CD4-positive, alpha-beta T cell (primary cell): Measurements from ENCODE around the gene C19orf73. TPM values are rescaled to one million over a fixed set of nuclear protein-coding genes. Genes with fewer than 3 reads are reported as not detected.

Experiments
- ATAC-seq: fragments of 200-7000 bp; cut with Tn5 transposase; one replicate; pipeline ENCODE4 v1.10.0; 2022; ENCODE audit warnings: mild to moderate bottlenecking; ENCODE audit not compliant: poor library complexity
- CTCF ChIA-PET: fragments of 350-600 bp; sonication (Branson Sonifier 250); formaldehyde crosslinking; loops from one replicate; lab custom pipeline; 2021; ENCODE audit warnings: antibody characterized with exemption, inconsistent platforms; lab: Charles Lee
- POLR2A ChIA-PET: fragments of 350-600 bp; sonication (Branson Sonifier 250); formaldehyde crosslinking; loops from one replicate; lab custom pipeline; 2021; ENCODE audit warnings: antibody characterized with exemption, inconsistent platforms; lab: Charles Lee
- DNase-seq, 14 experiments: peaks; one replicate each; pipeline ENCODE4 v3.0.0-alpha.2; 2013 to 2020; ENCODE audit warnings: mixed read lengths in 2 of 14
- H3K27ac ChIP-seq, 2 donors: one replicate each; pipeline versions ENCODE4 v1.5.1 to v1.7.0; 2013; ENCODE audit warnings: low read length in 2 of 2, low read depth in 1 of 2, mild to moderate bottlenecking in 1 of 2
- H3K27me3 ChIP-seq, 2 experiments: 1 replicate in 1 of 2; 2 replicates in 1 of 2; pipeline versions ENCODE4 v1.6.1 to v1.7.0; 2013; ENCODE audit warnings: low read length in 2 of 2, control low read depth in 1 of 2, mild to moderate bottlenecking in 1 of 2, moderate library complexity in 1 of 2; ENCODE audit not compliant: insufficient read depth in 2 of 2, control insufficient read depth in 1 of 2
- H3K36me3 ChIP-seq: one replicate; pipeline ENCODE4 v1.6.1; 2013; ENCODE audit warnings: low read length, control low read depth; ENCODE audit not compliant: insufficient read depth
- H3K4me1 ChIP-seq: one replicate; pipeline ENCODE4 v1.6.1; 2013; ENCODE audit warnings: low read length, control low read depth; ENCODE audit not compliant: insufficient read depth
- H3K4me3 ChIP-seq: one replicate; pipeline ENCODE4 v1.5.1; 2013; ENCODE audit warnings: mild to moderate bottlenecking, low read length, moderate library complexity
- H3K9me3 ChIP-seq, 2 experiments: 1 replicate in 1 of 2; 2 replicates in 1 of 2; pipeline versions ENCODE4 v1.6.1 to v1.7.0; 2013; ENCODE audit warnings: low read length in 2 of 2, mild to moderate bottlenecking in 2 of 2, control low read depth in 1 of 2, moderate library complexity in 1 of 2; ENCODE audit not compliant: control insufficient read depth in 1 of 2, insufficient read depth in 1 of 2
- H3K27ac Mint-ChIP-seq: one replicate; pipeline ENCODE4 v1.8.0; 2020; ENCODE audit warnings: mixed read lengths
- H3K27me3 Mint-ChIP-seq: one replicate; pipeline ENCODE4 v1.8.0; 2021; ENCODE audit warnings: mixed read lengths
- H3K36me3 Mint-ChIP-seq: one replicate; pipeline ENCODE4 v1.8.0; 2021; ENCODE audit warnings: low read depth, mixed read lengths
- H3K4me1 Mint-ChIP-seq: one replicate; pipeline ENCODE4 v1.8.0; 2021; ENCODE audit warnings: low read depth, mixed read lengths
- H3K4me3 Mint-ChIP-seq: one replicate; pipeline ENCODE4 v1.8.0; 2020; ENCODE audit warnings: mild to moderate bottlenecking, mixed read lengths
- H3K9me3 Mint-ChIP-seq: one replicate; pipeline ENCODE4 v1.8.0; 2020; ENCODE audit warnings: mixed read lengths
- CTCF ChIP-seq: fragments of 200-600 bp; IDR thresholded peaks from one replicate; pipeline ENCODE4 v1.8.0; 2022; ENCODE audit warnings: antibody characterized with exemption, mild to moderate bottlenecking
- intact Hi-C, 2 experiments: fragments of 100-400 bp; cut with DNase I in 1 of 2; cut with micrococcal nuclease in 1 of 2; formaldehyde crosslinking; loops; one replicate each; pipeline versions ENCODE4 v1.15.1 to v1.9.0; 2023 to 2025; cut with DNase I, micrococcal nuclease
- total RNA-seq, 174 experiments: library from RNA in 2 of 174; stranded (reverse) in 2 of 174; gene quantifications; one replicate each; pipeline ENCODE4 v1.2.3 and lab custom pipeline; 2021 to 2026

The C19orf73 gene
- total RNA-seq, 2 experiments from 2014 or later, result 1.5 to 2.3 TPM

- DNase-seq, result no peak
- Mint-ChIP-seq H3K4me3 (no peak overlapping the region), H3K27me3 (peaks cover 25% of the 10 kb centered on the region), H3K27ac (no peak overlapping the region), H3K36me3 (no peaks in the 10 kb centered on the region), H3K9me3 (no peaks in the 10 kb centered on the region), H3K4me1 (no peaks in the 10 kb centered on the region)
- TF ChIP-seq CTCF, result no peak
- Histone ChIP-seq H3K27me3 (no peaks in the 10 kb centered on the region), H3K27ac (no peak overlapping the region), H3K36me3 (no peaks in the 10 kb centered on the region), H3K4me1 (no peaks in the 10 kb centered on the region), H3K4me3 (no peak overlapping the region), H3K9me3 (no peaks in the 10 kb centered on the region)
- ChIA-PET POLR2A (no interaction called here), CTCF (no interaction called here)
- no peak for ATAC-seq
- intact Hi-C loops, result loop anchor here in 1 of 2 experiments (5.0 kb wide), 1 partner anchor 1541 kb away; no protein-coding TSS in a partner anchor
These were observed 46.9 kb upstream of the C19orf73 start for GRCh38 chr19:49165865-49166301.

- CTCF ChIA-PET, result interaction anchor here (0.8 kb wide), 1 partner anchor 67 kb away, joined by 3 read pairs; no protein-coding TSS in a partner anchor
- POLR2A ChIA-PET, result no interaction called here
- H3K9me3 Mint-ChIP-seq, result no peaks in the 10 kb centered on the region
These were observed 46.3 kb upstream of the C19orf73 start for GRCh38 chr19:49165111-49165750.

GRCh38 chr19:49161987-49162386 lies 43.0 kb upstream of the C19orf73 start:
- POLR2A ChIA-PET, result no interaction called here
- Mint-ChIP-seq H3K9me3 (no peaks in the 10 kb centered on the region), H3K27me3 (peaks cover 48% of the 10 kb centered on the region), H3K27ac (no peak overlapping the region), H3K4me1 (peaks cover 7% of the 10 kb centered on the region), H3K36me3 (no peaks in the 10 kb centered on the region), H3K4me3 (no peak overlapping the region)
- Histone ChIP-seq H3K4me1 (peaks cover 12% of the 10 kb centered on the region), H3K27me3 (peaks cover 18 to 24% of the 10 kb centered on the region in 2 experiments), H3K27ac (no peak overlapping the region), H3K9me3 (peaks cover 0 to 12% of the 10 kb centered on the region in 2 experiments), H3K36me3 (no peaks in the 10 kb centered on the region), H3K4me3 (no peak overlapping the region)
- CTCF ChIA-PET, result no interaction called here
- TF ChIP-seq CTCF, result no peak
- no peak for ATAC-seq
- intact Hi-C loops, result no loop called here
- no peak for DNase-seq

More at GRCh38 chr19:49165111-49165750, 46.3 kb upstream of the C19orf73 start:
- Histone ChIP-seq H3K4me3 (no peak overlapping the region), H3K9me3 (peaks cover 0 to 4% of the 10 kb centered on the region in 2 experiments), H3K4me1 (no peaks in the 10 kb centered on the region), H3K36me3 (no peaks in the 10 kb centered on the region), H3K27me3 (peaks cover 0 to 4% of the 10 kb centered on the region in 2 experiments), H3K27ac (no peak overlapping the region)
- no peak overlapping the region for H3K4me3 Mint-ChIP-seq
- no peaks in the 10 kb centered on the region for H3K4me1 Mint-ChIP-seq
- no peak overlapping the region for H3K27ac Mint-ChIP-seq
- ATAC-seq (no peak), DNase-seq (no peak)
- no peaks in the 10 kb centered on the region for H3K36me3 Mint-ChIP-seq
- intact Hi-C loops, result loop anchor here in 1 of 2 experiments (5.0 kb wide), 1 partner anchor 1542 kb away; no protein-coding TSS in a partner anchor
- peaks cover 26% of the 10 kb centered on the region for H3K27me3 Mint-ChIP-seq
- TF ChIP-seq CTCF, result no peak
